ENCODE data around the gene TNFAIP6.

Gene TNFAIP6

GRCh38 chr2:151423760-151424159 lies 66.4 kb downstream of the TNFAIP6 start:
- DNase-seq: no peak

Data from 8988T (cell line).